Globus pallidus (tissue), 1 donor: ENCODE results near the gene NPS.
A peak's percentile ranks its signal among the peaks of the same experiment; 100 is the strongest.

Source experiments
- DNase-seq: peaks from one replicate; pipeline ENCODE4 v3.0.0-alpha.2; 2015; ENCODE audit warnings: low spot score

Gene NPS

DNA sequence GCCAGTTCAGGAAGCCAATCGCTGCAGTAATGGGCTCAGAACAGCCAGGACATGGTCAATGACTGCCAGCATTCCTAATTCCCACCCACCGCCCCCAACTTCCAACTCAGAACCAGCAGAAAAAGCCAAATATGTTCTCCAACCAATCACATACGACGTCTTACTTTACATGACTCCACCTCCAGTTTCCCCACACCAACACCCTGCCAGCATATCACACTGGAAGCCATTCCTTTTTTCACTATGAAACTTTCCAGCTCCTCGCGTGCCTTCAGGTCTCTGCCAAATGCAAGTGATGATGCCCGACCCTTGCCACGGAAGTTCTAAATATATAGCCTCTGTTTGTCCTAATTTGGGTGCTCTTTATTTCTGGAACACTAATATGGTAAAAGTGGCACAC, 12.5 kb downstream of the NPS start:
- no peak for DNase-seq

- no peak for DNase-seq
These were observed 14.8 kb downstream of the NPS start for GRCh38 chr10:127563718-127564553.

DNA sequence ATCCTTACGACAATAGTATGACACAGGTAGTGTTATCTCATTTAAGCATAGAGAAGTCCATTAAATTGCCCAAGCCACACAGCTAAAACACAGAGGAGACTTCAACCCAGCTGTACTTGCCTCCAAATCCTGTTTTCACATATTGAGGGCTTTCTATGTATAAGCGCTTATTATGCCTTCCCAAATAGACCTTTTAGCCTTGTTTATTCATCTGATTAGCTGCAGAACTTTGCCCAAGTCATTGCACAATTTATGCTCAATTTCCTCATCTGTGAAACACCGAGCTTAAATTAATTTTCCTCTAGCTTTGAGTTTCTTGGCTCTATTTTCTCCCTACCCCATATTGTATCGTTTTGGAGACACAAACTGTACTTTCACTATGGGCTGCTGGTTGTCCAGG, 15.5 kb downstream of the NPS start:
- no peak for DNase-seq

GRCh38 chr10:127565583-127565982, 16.5 kb downstream of the NPS start:
- DNase-seq, result no peak

- DNase-seq, result no peak
These were observed 20.1 kb downstream of the NPS start for GRCh38 chr10:127569210-127569609.

DNA sequence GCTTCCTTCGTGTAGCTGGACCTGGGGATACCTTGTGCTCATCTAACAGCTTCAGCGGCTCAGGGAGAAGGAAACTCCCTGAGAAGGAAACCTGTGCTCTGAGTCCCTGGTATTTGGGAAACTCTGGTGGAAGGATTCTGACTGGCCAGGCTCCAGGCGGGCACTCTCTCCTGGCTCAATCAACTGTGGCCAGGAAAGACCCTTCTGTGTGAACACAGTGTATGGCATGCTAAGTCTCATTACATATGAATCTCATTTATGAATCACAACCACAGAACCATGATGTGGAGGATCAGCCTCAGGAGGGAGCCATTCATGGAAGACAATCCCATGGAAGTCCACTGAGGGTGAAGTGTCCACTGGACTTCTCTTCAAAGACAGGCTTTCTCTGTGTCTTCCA, 20.9 kb downstream of the NPS start:
- no peak for DNase-seq

DNA sequence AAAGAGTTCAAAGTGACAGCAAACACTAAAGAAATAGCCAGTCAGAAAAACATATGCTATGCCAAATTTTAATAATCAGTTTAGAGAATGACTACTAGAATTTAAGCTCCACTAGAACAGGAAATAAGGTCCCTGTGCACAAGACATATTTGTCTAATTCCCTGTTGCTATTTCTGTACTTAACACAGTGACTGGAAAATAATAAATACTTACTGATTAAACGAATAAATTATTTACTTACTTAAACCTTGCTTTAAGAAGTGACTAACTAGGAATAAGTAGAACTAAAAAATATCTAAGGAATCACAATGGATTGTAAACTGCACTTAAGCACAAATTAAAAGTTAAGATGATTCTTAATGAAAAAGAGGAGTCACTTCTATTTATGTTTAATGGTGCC, 22.3 kb downstream of the NPS start:
- no peak for DNase-seq

DNA sequence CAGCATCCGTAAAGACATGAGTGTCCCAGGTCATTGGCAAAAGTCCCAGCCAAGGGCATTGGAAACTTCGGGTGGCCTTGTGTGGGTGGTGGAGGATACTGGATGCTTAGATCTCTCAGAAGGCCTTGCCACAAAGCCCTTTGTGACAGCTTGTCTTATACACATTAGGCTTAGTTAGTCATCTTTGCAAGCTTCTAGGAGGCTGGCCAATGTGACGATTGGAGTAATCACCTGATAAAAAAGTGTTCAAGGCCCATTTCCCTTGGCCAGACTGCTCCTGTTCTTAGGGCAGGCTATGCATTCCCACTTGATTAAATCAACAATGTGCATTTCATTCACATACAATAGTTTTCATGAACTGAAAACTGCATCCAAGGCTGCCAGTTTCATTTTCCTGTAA, 26.9 kb downstream of the NPS start:
- DNase-seq, result no peak

DNA sequence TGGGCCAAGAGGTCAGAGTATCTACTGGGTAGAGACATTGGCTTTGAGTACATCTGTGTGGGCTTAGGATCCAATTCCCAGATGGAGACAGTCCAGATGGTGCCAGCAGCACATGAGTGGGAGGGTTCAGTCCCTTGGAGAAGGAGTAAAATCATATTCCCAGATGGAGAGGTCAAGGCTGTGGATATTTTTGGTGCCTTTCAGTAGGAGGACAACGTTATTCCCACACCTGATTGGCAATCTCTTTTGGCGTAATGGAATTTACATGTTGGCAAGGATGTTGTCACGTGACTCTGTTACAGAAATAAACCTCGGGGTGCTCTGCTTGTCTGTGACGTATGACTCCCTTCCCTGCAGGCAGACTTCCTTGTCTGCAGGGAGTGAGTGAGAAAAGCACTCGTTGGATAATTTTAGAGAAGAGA, 27.6 kb downstream of the NPS start:
- peak; percentile 45 for DNase-seq

- peak; percentile 50 for DNase-seq
These were observed 28.5 kb downstream of the NPS start for GRCh38 chr10:127577376-127578258.

GRCh38 chr10:127578259-127578960, 29.3 kb downstream of the NPS start:
- DNase-seq, result no peak

GRCh38 chr10:127578961-127579305, 29.8 kb downstream of the NPS start:
- no peak for DNase-seq

DNA sequence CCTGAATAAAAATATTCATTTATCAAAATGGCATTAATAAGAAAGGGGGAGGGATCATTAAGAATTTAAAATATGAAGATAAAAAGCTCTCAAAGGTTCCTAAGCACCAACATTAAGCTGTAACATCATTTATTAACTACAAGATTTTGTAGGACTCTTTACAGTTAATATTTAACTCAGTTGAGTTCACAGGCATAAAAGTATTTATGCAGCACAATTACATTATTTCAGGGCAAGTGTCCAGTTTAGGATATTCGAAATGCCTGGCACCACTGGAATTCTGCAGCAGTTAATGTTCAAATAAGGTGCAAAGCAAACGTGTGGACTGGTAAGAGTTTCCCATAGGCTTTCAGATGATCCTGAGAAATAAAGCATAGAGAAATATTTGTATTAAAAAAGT, 30.5 kb downstream of the NPS start:
- DNase-seq, result no peak

- no peak for DNase-seq
These were observed 31.7 kb downstream of the NPS start for GRCh38 chr10:127580822-127581221.

DNA sequence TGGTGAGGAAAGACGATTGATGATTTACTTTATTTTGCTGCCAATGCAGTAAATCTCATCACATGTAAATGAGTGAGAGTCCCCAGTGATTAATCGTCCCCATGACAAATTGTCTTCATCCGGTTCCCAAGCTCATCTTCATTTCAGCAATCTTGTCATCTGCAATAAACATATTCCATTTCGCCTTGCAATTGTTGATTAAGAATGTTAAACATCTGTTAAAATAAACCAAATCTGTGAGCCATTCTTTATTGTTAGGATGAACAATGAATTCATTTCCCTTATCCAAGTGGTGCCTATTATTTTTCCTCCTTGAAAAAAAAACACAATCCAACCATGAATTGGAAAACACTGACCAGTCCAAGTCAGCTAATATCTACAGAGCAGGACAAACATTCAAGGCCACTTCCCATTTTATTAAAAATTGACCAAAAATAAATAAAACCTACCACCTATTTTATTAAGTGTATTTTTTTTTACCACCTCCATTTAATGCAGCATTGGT, 36.5 kb downstream of the NPS start:
- peak; percentile 51 for DNase-seq

DNA sequence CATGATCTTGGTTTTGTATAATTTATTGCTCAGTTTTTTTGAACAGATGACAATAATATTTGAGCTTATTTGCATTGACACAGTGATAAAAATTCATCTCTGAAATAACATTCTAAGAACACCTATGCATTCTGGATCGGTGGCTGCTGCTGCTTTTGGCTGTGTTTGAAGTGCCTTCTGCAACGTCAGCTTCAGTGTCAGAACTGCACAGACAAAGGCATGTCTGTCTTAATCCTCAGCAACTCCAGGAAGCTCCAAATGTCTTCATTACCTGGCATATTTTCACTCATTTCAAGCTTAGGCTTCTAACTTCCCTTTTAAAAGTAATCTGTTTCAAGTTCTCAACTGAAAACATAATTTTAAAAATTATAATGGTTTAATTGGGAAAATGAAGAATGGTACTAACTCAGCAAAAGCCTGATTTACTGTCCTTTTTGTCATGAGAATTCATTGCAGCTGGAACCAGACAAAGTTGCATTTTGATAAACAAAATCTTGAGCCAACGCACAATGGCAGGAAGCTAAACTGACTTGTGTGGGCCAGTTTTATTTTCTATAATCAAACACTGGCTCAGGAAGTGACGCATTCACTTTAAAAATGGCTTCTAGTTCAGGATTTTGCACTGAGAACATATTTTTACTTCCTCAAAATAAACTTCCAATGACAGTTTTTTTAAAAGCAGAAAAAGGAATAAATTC, 38.7 kb downstream of the NPS start:
- peak; percentile 72 for DNase-seq

DNA sequence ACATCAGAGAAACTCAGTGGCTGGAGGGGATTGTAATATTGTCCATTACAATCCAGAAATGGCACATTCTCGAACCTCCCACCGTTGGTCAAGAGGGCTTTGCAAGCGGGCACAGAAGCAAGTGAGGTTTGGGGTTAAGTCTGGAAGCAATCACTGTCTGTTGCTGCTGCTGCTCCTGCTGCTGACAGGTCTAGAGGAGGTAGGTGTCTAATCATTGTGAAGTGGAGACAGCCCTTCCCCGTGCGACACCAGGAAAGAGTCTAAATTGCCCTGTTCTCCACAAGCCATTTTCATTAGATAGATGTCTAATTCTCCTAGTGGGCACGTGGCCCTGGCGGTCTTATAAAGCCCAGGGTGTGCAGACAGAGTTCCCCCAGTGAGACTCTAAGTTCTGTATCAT, 43.5 kb downstream of the NPS start:
- DNase-seq, result no peak

GRCh38 chr10:127600479-127600878, 51.4 kb downstream of the NPS start:
- no peak for DNase-seq
